IMR-90 (cell line): Measurements from ENCODE around the gene GPC6. TPM values are rescaled to one million over a fixed set of nuclear protein-coding genes. Genes with fewer than 3 reads are reported as not detected.

ENCODE experiments used
- ATAC-seq: fragments of 200-7000 bp; cut with Tn5 transposase; 2 replicates; pipeline ENCODE4 v1.9.1; 2020; ENCODE audit warnings: low read depth, mild to moderate bottlenecking, moderate library complexity
- BruUV-seq: library from RNA; stranded (reverse); fragments of 400-500 nt; replicated peaks from 2 replicates; lab custom pipeline; 2021; lab: Mats Ljungman, UMichigan
- CTCF ChIA-PET: fragments of 300-600 bp; formaldehyde crosslinking; extraction: SDS; loops from one replicate; lab custom pipeline; 2021; ENCODE audit warnings: antibody characterized with exemption; lab: Yijun Ruan, JAX
- POLR2A ChIA-PET: fragments of 300-600 bp; sonication (Branson Sonifier 250); formaldehyde crosslinking; loops from one replicate; lab custom pipeline; 2022; ENCODE audit warnings: antibody characterized with exemption; ENCODE audit not compliant: unreplicated experiment; lab: Charles Lee
- DNase-seq: peaks from one replicate; pipeline ENCODE4 v3.0.0; 2013
- H2AFZ ChIP-seq: replicated peaks from 2 replicates; pipeline ENCODE3; 2013; ENCODE audit warnings: low read length, mild to moderate bottlenecking; ENCODE audit not compliant: poor library complexity
- H2AK5ac ChIP-seq: 2 replicates; pipeline ENCODE4 v1.6.1; 2013; ENCODE audit warnings: low read depth, low read length, inconsistent platforms
- H2AK9ac ChIP-seq: replicated peaks from 2 replicates; pipeline ENCODE3; 2013; ENCODE audit warnings: mild to moderate bottlenecking, low read depth, low read length, moderate library complexity; ENCODE audit not compliant: poor library complexity
- H2BK120ac ChIP-seq: 2 replicates; pipeline ENCODE4 v1.6.1; 2013; ENCODE audit warnings: low read depth, low read length, inconsistent platforms
- H2BK15ac ChIP-seq: 3 replicates; pipeline ENCODE4 v1.6.1; 2013; ENCODE audit warnings: low read depth, low read length, inconsistent platforms
- H2BK20ac ChIP-seq: 2 replicates; pipeline ENCODE4 v1.6.1; 2013; ENCODE audit warnings: low read depth, mild to moderate bottlenecking, inconsistent platforms, low read length, moderate library complexity
- H2BK5ac ChIP-seq: 2 replicates; pipeline ENCODE4 v1.6.1; 2013; ENCODE audit warnings: mild to moderate bottlenecking, low read depth, low read length, inconsistent platforms; ENCODE audit not compliant: poor library complexity, severe bottlenecking
- H3K14ac ChIP-seq: replicated peaks from 2 replicates; pipeline ENCODE4 v1.6.1; 2013; ENCODE audit warnings: low read depth, low read length, inconsistent platforms
- H3K18ac ChIP-seq: 2 replicates; pipeline ENCODE4 v1.6.1; 2013; ENCODE audit warnings: low read depth, low read length, control low read depth
- H3K23ac ChIP-seq: 2 replicates; pipeline ENCODE4 v1.6.1; 2013; ENCODE audit warnings: low read depth, low read length, inconsistent platforms
- H3K27ac ChIP-seq: 2 replicates; pipeline ENCODE4 v1.5.1; 2013; ENCODE audit warnings: mild to moderate bottlenecking, control low read depth, low read length; ENCODE audit not compliant: insufficient read depth
- H3K27me3 ChIP-seq: 2 replicates; pipeline ENCODE4 v1.6.1; 2013; ENCODE audit warnings: low read length; ENCODE audit not compliant: control insufficient read depth, insufficient read depth
- H3K36me3 ChIP-seq: 2 replicates; pipeline ENCODE4 v1.6.1; 2013; ENCODE audit warnings: low read length, mixed read lengths; ENCODE audit not compliant: control insufficient read depth, insufficient read depth
- H3K4ac ChIP-seq: 2 replicates; pipeline ENCODE4 v1.6.1; 2013; ENCODE audit warnings: low read depth, low read length, inconsistent platforms
- H3K4me1 ChIP-seq: 2 replicates; pipeline ENCODE4 v1.6.1; 2013; ENCODE audit warnings: low read length, mixed read lengths; ENCODE audit not compliant: control insufficient read depth, insufficient read depth
- H3K4me2 ChIP-seq: 2 replicates; pipeline ENCODE4 v1.6.1; 2013; ENCODE audit warnings: low read depth, mild to moderate bottlenecking, control low read depth, low read length, moderate library complexity
- H3K4me3 ChIP-seq: 2 replicates; pipeline ENCODE4 v1.5.1; 2013; ENCODE audit warnings: low read depth, mild to moderate bottlenecking, control low read depth, low read length, moderate library complexity; ENCODE audit not compliant: insufficient read depth
- H3K56ac ChIP-seq: 2 replicates; pipeline ENCODE4 v1.6.1; 2013; ENCODE audit warnings: low read length, inconsistent platforms; ENCODE audit not compliant: insufficient read depth; ENCODE audit errors: extremely low read depth
- H3K79me1 ChIP-seq, 2 experiments: 2 replicates each; pipeline ENCODE4 v1.6.1; 2013; ENCODE audit warnings: low read length in 2 of 2, inconsistent platforms in 1 of 2, low read depth in 1 of 2
- H3K9ac ChIP-seq: 2 replicates; pipeline ENCODE4 v1.6.1; 2013; ENCODE audit warnings: low read depth, low read length, control low read depth
- H3K9me1 ChIP-seq: 2 replicates; pipeline ENCODE4 v1.6.1; 2013; ENCODE audit warnings: low read length, inconsistent platforms; ENCODE audit not compliant: insufficient read depth
- H3K9me3 ChIP-seq: 2 replicates; pipeline ENCODE4 v1.6.1; 2013; ENCODE audit warnings: low read length; ENCODE audit not compliant: control insufficient read depth, insufficient read depth
- H4K20me1 ChIP-seq: 2 replicates; pipeline ENCODE4 v1.6.1; 2013; ENCODE audit warnings: low read length, inconsistent platforms; ENCODE audit not compliant: insufficient read depth
- H4K5ac ChIP-seq: 2 replicates; pipeline ENCODE4 v1.6.1; 2013; ENCODE audit warnings: mild to moderate bottlenecking, low read depth, low read length, control low read depth
- H4K8ac ChIP-seq, 2 experiments: 2 replicates each; pipeline ENCODE4 v1.6.1; 2013; ENCODE audit warnings: low read depth in 2 of 2, low read length in 2 of 2, control low read depth in 1 of 2, inconsistent platforms in 1 of 2
- H4K91ac ChIP-seq: 2 replicates; pipeline ENCODE4 v1.6.1; 2013; ENCODE audit warnings: low read depth, low read length, inconsistent platforms; ENCODE audit not compliant: insufficient read depth
- NFE2L2 ChIP-seq: fragments of 150-350 bp; IDR thresholded peaks from 2 replicates; pipeline ENCODE4 v1.6.1; 2016; ENCODE audit warnings: low read depth, mild to moderate bottlenecking, low read length
- USF2 ChIP-seq: fragments of 150-350 bp; IDR thresholded peaks from 2 replicates; pipeline ENCODE4 v1.6.1; 2017; ENCODE audit warnings: mild to moderate bottlenecking, antibody characterized with exemption, low read length, low read depth
- WGBS, 2 experiments: methylation state at CpG; one replicate each; pipeline versions ENCODE4 v1.1.5 to v1.1.7; 2013; ENCODE audit warnings: missing lambda C conversion rate in 2 of 2; ENCODE audit not compliant: insufficient read length in 1 of 2; ENCODE audit errors: extremely low coverage in 2 of 2; 5-methylcytosine and 5-hydroxymethylcytosine counted together
- dilution Hi-C: fragments of 300-500 bp; cut with HindIII; formaldehyde crosslinking; loops from one replicate; pipeline ENCODE4 v1.14.3; 2018; ENCODE audit warnings: low sequenced_read_pairs; ENCODE audit not compliant: unreplicated experiment
- in situ Hi-C: fragments of 300-500 bp; cut with MboI; formaldehyde crosslinking; loops from 3 replicates; pipeline ENCODE4 v1.14.3; 2019; ENCODE audit warnings: low sequenced_read_pairs, inconsistent platforms, mixed read lengths
- intact Hi-C: fragments of 100-400 bp; cut with micrococcal nuclease; formaldehyde crosslinking; loops from 2 replicates; pipeline ENCODE4 v1.10.0; 2022
- polyA plus RNA-seq, 3 experiments: library from polyadenylated mRNA; depleted of rRNA; stranded (reverse); fragments of >200 nt; gene quantifications; 2 replicates each; pipeline ENCODE4 v1.2.3, GENCODE V29; 2012; ENCODE audit warnings: low replicate concordance in 1 of 3
- total RNA-seq: library from RNA; depleted of rRNA; stranded (reverse); fragments of >200 nt; gene quantifications from 2 replicates; pipeline ENCODE4 v1.2.3, GENCODE V29; 2012

Gene GPC6
- total and polyA plus RNA-seq, 2 of the 4 experiments (the other 2 are of a cell fraction): 14.9 to 39.4 TPM

GRCh38 chr13:94389604-94390351, 1163.2 kb downstream of the GPC6 start:
- Histone ChIP-seq H2AK9ac (no peak overlapping the region), H4K5ac (no peak overlapping the region), H3K9me1 (no peaks in the 10 kb centered on the region), H3K4me1 (no peaks in the 10 kb centered on the region), H3K18ac (no peak overlapping the region), H2BK5ac (no peak overlapping the region), H3K9ac (no peak overlapping the region), H4K91ac (no peak overlapping the region), H3K27ac (no peak overlapping the region), H3K4ac (no peak overlapping the region), H3K36me3 (no peaks in the 10 kb centered on the region), H3K79me1 (no peaks in the 10 kb centered on the region), H2BK15ac (no peak overlapping the region), H2BK20ac (no peak overlapping the region), H2AFZ (no peak overlapping the region), H4K20me1 (no peaks in the 10 kb centered on the region), H2BK120ac (no peak overlapping the region), H4K8ac (no peak overlapping the region), H3K27me3 (no peaks in the 10 kb centered on the region), H3K4me3 (no peak overlapping the region), H3K14ac (no peak overlapping the region), H3K56ac (no peak overlapping the region), H2AK5ac (no peak overlapping the region), H3K9me3 (no peaks in the 10 kb centered on the region), H3K23ac (no peak overlapping the region), H3K4me2 (no peak overlapping the region)
- 0 out of 2 replicates have a peak, but pooled peaks have one; percentile 7 for TF ChIP-seq NFE2L2
- TF ChIP-seq USF2: no peak
- no peak for ATAC-seq
- intact Hi-C loops (no loop called here), dilution Hi-C loops (no loop called here), in situ Hi-C loops (no loop called here)
- CTCF ChIA-PET: no interaction called here
- POLR2A ChIA-PET: no interaction called here
- no TSS peak for BruUV-seq
- WGBS, 2 experiments: no CpG with 5 or more reads among the region's 7 CpGs
- DNase-seq: no peak
